Mesendoderm (in vitro differentiated cells): ENCODE data around the gene RERE.

Source experiments
- DNase-seq: peaks from one replicate; pipeline ENCODE4 v3.0.0; 2013
- H2AK5ac ChIP-seq: 2 replicates; pipeline ENCODE4 v1.6.1; 2013; ENCODE audit warnings: low read length, inconsistent platforms
- H2BK120ac ChIP-seq: 2 replicates; pipeline ENCODE4 v1.6.1; 2013; ENCODE audit warnings: low read depth, mild to moderate bottlenecking, low read length, moderate library complexity, mixed read lengths
- H2BK15ac ChIP-seq: replicated peaks from 2 replicates; pipeline ENCODE4 v1.6.1; 2013; ENCODE audit warnings: low read depth, mild to moderate bottlenecking, moderate library complexity
- H2BK5ac ChIP-seq: 2 replicates; pipeline ENCODE4 v1.6.1; 2013; ENCODE audit warnings: low read length, inconsistent platforms
- H3K18ac ChIP-seq: 2 replicates; pipeline ENCODE4 v1.6.1; 2013; ENCODE audit warnings: mild to moderate bottlenecking, low read length, mixed read lengths
- H3K23ac ChIP-seq: one replicate; pipeline ENCODE4 v1.6.1; 2013; ENCODE audit warnings: low read length
- H3K27ac ChIP-seq: 2 replicates; pipeline ENCODE4 v1.5.1; 2013; ENCODE audit warnings: low read depth, mild to moderate bottlenecking, inconsistent platforms, low read length, moderate library complexity
- H3K27me3 ChIP-seq: 2 replicates; pipeline ENCODE4 v1.6.1; 2013; ENCODE audit warnings: low read length, control low read depth, mild to moderate bottlenecking, inconsistent platforms; ENCODE audit not compliant: insufficient read depth, poor library complexity
- H3K36me3 ChIP-seq: 2 replicates; pipeline ENCODE4 v1.6.1; 2013; ENCODE audit warnings: low read length, inconsistent platforms; ENCODE audit not compliant: control insufficient read depth, insufficient read depth
- H3K4ac ChIP-seq: one replicate; pipeline ENCODE4 v1.6.1; 2013; ENCODE audit warnings: low read depth, mild to moderate bottlenecking, low read length, moderate library complexity
- H3K4me1 ChIP-seq: 2 replicates; pipeline ENCODE4 v1.6.1; 2013; ENCODE audit warnings: low read depth, low read length, inconsistent platforms; ENCODE audit not compliant: control insufficient read depth
- H3K4me2 ChIP-seq: 2 replicates; pipeline ENCODE4 v1.6.1; 2013; ENCODE audit warnings: low read length
- H3K4me3 ChIP-seq: 2 replicates; pipeline ENCODE4 v1.5.1; 2013; ENCODE audit warnings: mild to moderate bottlenecking, low read length
- H3K56ac ChIP-seq: one replicate; pipeline ENCODE4 v1.6.1; 2013; ENCODE audit warnings: low read length
- H3K79me1 ChIP-seq: 2 replicates; pipeline ENCODE4 v1.6.1; 2013; ENCODE audit warnings: low read length, inconsistent platforms
- H3K79me2 ChIP-seq: 2 replicates; pipeline ENCODE4 v1.6.1; 2013; ENCODE audit warnings: mild to moderate bottlenecking, low read length; ENCODE audit not compliant: control insufficient read depth, insufficient read depth
- H3K9ac ChIP-seq: 2 replicates; pipeline ENCODE4 v1.6.1; 2013; ENCODE audit warnings: low read length, inconsistent platforms
- H4K5ac ChIP-seq: one replicate; pipeline ENCODE4 v1.6.1; 2013; ENCODE audit warnings: low read length
- H4K8ac ChIP-seq: one replicate; pipeline ENCODE4 v1.6.1; 2013; ENCODE audit warnings: low read depth, mild to moderate bottlenecking, control low read depth, low read length, moderate library complexity
- WGBS: extraction: QIAGEN DNeasy Blood & Tissue Kit; methylation state at CpG from one replicate; pipeline ENCODE4 v1.1.7; 2013; ENCODE audit warnings: low lambda C conversion rate, missing lambda C conversion rate; ENCODE audit not compliant: insufficient coverage; ENCODE audit errors: extremely low coverage; 5-methylcytosine and 5-hydroxymethylcytosine counted together

The RERE gene

DNA sequence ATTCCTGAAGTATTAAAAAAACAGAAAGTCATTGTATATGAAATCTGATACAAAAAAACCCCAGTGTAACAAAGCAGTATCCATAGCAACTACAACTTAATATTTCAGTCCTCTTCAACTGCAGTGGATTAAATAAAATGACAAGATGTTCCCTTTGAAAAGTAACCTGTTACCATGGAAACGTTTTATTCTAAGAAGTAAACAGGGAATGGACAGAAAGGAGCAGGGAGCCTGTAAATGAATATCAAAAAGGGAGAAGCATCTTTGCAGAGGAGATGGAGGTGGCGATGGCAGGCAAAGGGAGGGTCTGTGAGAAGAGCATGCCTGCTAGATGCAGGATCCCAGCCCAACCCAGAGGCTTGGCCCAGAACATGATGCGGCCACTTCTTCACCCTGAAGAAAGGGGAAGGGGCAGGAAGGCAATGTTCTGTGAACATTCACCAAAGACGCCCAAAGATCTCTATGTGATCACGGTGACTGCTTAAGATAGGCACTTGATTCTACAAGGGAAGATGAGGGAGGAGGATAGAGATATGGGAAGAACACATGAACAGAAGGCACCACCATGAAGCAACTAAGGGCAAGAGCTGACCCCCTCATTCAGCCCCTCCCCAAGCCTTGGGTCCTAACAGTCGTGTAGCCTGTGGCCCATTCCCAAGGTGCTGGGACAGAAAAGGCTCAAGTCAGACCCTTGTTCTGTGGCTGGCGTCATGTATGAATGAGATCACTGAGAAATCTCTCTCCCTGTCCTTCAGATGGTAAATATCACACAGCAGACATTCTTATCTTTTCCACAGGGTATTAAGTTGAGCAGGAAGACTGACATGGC, 299.6 kb downstream of the RERE start:
- Histone ChIP-seq H3K4me2 (no peak overlapping the region), H3K79me2 (peaks cover 2% of the 10 kb centered on the region), H2AK5ac (no peak overlapping the region), H3K4me1 (no peaks in the 10 kb centered on the region), H2BK15ac (no peak overlapping the region), H4K5ac (no peak overlapping the region), H3K4ac (no peak overlapping the region), H2BK5ac (no peak overlapping the region), H2BK120ac (no peak overlapping the region), H3K9ac (no peak overlapping the region), H3K18ac (no peak overlapping the region), H3K23ac (no peak overlapping the region), H3K79me1 (no peaks in the 10 kb centered on the region), H3K4me3 (no peak overlapping the region), H3K27me3 (no peaks in the 10 kb centered on the region), H3K27ac (no peak overlapping the region), H3K56ac (no peak overlapping the region), H4K8ac (no peak overlapping the region), H3K36me3 (no peaks in the 10 kb centered on the region)
- WGBS, result no CpG with 5 or more reads among the region's 7 CpGs
- DNase-seq, result peak; percentile 21

DNA sequence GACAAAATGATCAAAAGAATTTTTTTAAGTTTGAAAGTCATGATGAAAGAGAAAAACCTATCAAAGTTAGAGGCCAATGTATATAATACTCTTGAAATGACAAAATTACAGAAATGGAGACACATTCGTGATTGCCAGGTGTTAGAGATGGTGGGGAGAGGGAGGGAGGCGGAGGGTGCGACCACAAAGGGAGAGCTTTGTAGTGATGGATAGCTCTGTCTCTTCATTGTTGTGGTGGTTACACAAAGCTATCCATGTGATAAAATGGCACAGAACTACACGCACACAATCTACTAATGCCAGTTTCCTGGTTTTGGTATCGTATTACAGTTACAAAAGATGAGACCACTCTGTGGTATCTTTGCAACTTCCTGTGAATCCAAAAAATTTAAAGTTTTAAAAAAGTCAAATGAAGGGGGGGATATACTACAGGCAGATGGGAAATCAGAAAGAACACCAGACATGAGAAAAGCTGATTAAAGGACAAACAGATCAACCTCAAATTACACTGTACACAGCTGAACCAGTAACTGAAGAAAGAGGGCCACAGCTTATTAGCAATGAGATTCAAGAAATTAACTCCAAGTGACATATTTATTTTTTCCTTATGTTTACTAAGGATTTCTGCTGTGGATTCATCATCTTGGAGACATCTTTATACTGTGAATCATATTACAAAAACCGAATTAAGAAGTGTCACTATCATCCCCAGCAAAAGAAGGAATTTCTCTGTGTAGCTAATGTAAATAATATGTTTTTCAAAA, 300.5 kb downstream of the RERE start:
- no peak overlapping the region for H3K18ac ChIP-seq
- no peak overlapping the region for H3K27ac ChIP-seq
- H4K5ac ChIP-seq, result no peak overlapping the region
- no peak overlapping the region for H4K8ac ChIP-seq
- H3K4me1 ChIP-seq, result no peaks in the 10 kb centered on the region
- no peak for DNase-seq
- no peak overlapping the region for H3K4me2 ChIP-seq
- H3K4ac ChIP-seq, result no peak overlapping the region
- peaks cover 2% of the 10 kb centered on the region for H3K79me2 ChIP-seq
- H3K4me3 ChIP-seq, result no peak overlapping the region
- H3K9ac ChIP-seq, result no peak overlapping the region
- no peak overlapping the region for H2AK5ac ChIP-seq
- no peak overlapping the region for H3K23ac ChIP-seq
- no peak overlapping the region for H2BK15ac ChIP-seq
- H3K27me3 ChIP-seq, result no peaks in the 10 kb centered on the region
- no peak overlapping the region for H2BK5ac ChIP-seq
- no peak overlapping the region for H3K56ac ChIP-seq
- no peak overlapping the region for H2BK120ac ChIP-seq
- H3K79me1 ChIP-seq, result no peaks in the 10 kb centered on the region
- no CpG with 5 or more reads among the region's 6 CpGs for WGBS
- no peaks in the 10 kb centered on the region for H3K36me3 ChIP-seq

DNA sequence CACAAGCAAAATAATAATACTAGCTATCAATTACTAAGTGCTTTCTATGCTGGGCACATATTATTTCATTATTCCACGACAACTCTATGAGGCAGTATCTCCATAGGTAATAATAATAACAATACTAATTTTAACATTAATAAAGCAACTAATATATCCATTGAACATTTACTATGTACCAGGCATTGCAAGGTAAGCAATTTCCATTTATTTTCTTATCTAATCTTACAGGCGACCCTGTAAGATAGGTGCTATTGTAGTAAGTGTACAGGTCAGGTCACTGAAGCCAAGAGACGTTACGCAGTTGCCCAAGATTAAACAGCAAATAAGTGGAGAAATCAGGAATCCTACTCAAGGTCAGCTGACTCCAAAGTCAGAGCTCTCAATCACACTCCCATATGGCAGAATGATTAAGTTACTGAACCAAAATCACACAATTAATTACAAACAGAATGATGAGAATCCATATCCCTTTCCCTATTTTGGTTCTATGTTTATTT, 301.1 kb downstream of the RERE start:
- Histone ChIP-seq H3K79me1 (no peaks in the 10 kb centered on the region), H3K23ac (no peak overlapping the region), H3K9ac (no peak overlapping the region), H3K27me3 (no peaks in the 10 kb centered on the region), H4K8ac (no peak overlapping the region), H3K4me3 (no peak overlapping the region), H2BK120ac (no peak overlapping the region), H3K36me3 (no peaks in the 10 kb centered on the region), H3K79me2 (peaks cover 2% of the 10 kb centered on the region), H3K4ac (no peak overlapping the region), H3K27ac (no peak overlapping the region), H4K5ac (no peak overlapping the region), H3K18ac (no peak overlapping the region), H2AK5ac (no peak overlapping the region), H3K4me2 (no peak overlapping the region), H2BK5ac (no peak overlapping the region), H2BK15ac (no peak overlapping the region), H3K56ac (no peak overlapping the region), H3K4me1 (no peaks in the 10 kb centered on the region)
- no peak for DNase-seq
- WGBS, result 100% methylated on average over 1 of the region's 4 CpGs

DNA sequence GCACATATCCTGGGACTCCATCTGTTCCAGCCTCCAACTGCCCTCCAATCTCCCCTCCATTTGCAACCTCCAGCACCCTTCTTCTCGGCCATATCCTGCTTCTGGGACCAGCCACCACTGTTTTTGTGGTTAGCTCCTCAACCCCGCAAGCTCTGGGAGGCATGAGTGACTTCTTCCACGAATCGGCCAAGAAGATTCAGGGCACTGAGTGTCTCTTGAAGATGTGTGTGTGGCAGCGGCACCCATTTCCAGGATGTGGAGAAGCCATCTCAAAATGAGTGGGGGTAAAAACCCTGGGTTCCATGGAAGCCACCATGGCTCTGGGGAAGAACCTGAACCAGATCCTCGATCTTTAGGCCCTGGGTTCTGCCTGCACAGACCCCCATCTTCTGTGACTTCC, 304.9 kb downstream of the RERE start:
- Histone ChIP-seq H3K4ac (no peak overlapping the region), H3K27me3 (no peaks in the 10 kb centered on the region), H3K4me2 (no peak overlapping the region), H2BK15ac (no peak overlapping the region), H4K5ac (no peak overlapping the region), H3K18ac (no peak overlapping the region), H3K79me2 (peaks cover 2% of the 10 kb centered on the region), H2BK5ac (no peak overlapping the region), H3K4me3 (no peak overlapping the region), H3K56ac (no peak overlapping the region), H3K36me3 (no peaks in the 10 kb centered on the region), H2BK120ac (no peak overlapping the region), H4K8ac (no peak overlapping the region), H3K27ac (no peak overlapping the region), H3K9ac (no peak overlapping the region), H2AK5ac (no peak overlapping the region), H3K23ac (no peak overlapping the region), H3K79me1 (no peaks in the 10 kb centered on the region), H3K4me1 (no peaks in the 10 kb centered on the region)
- WGBS, result no CpG with 5 or more reads among the region's 6 CpGs
- no peak for DNase-seq

DNA sequence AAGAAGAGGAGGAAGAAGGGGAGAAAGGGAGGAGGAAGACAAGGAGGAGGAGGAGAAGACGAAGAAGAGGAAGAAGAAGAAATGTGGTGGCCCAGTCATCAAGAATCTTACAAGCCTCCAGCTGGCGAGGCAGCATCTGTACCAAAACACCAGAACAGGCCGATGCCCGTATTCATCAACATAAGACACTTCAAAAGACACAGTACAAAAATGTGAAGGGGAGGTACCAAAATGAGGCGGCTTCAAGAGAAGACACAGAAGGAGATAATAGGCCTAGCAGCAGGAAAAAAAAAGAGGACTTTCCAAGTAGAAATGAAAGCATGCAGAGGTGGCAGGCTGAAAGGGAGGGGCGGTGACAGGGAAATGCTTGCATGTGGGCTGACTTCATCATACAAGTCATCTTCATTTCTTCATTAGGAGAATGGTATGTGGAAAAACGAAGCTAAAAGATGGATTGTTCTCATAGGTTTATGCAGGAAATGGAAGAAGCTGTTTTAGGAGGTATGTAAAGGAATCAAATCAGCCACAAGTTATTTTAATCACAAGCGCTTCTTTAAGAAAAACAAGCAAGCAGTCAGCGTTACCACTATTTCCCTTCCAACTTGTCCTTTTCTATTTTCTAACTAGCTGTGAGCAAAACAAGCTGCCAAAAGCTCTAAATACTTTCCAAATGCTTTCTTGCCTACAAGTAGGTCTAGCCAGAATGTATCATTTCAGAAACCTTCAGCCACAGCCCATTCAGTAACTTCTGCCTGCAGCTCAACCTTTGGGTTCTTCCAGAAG, 307.2 kb downstream of the RERE start:
- Histone ChIP-seq H3K18ac (no peak overlapping the region), H3K36me3 (no peaks in the 10 kb centered on the region), H3K9ac (no peak overlapping the region), H3K79me1 (no peaks in the 10 kb centered on the region), H3K56ac (no peak overlapping the region), H3K23ac (no peak overlapping the region), H2AK5ac (no peak overlapping the region), H2BK120ac (no peak overlapping the region), H3K27ac (no peak overlapping the region), H4K8ac (no peak overlapping the region), H3K4me1 (no peaks in the 10 kb centered on the region), H3K4ac (no peak overlapping the region), H2BK15ac (no peak overlapping the region), H2BK5ac (no peak overlapping the region), H3K79me2 (no peaks in the 10 kb centered on the region), H3K4me2 (no peak overlapping the region), H3K27me3 (no peaks in the 10 kb centered on the region), H4K5ac (no peak overlapping the region), H3K4me3 (no peak overlapping the region)
- no peak for DNase-seq
- WGBS, result no CpG with 5 or more reads among the region's 9 CpGs
